K562 (cell line): ENCODE measurements around the gene GNG5. TPM values are rescaled to one million over a fixed set of nuclear protein-coding genes. Genes with fewer than 3 reads are reported as not detected.

Source experiments
- CBX1 ChIP-seq: sonication (generic); IDR thresholded peaks from 2 replicates; pipeline ENCODE4 v1.6.1; 2016; ENCODE audit warnings: antibody characterized with exemption, low read depth, mild to moderate bottlenecking
- CHD1 ChIP-seq: fragments of 200-600 bp; sonication (generic); IDR thresholded peaks from one replicate; pipeline ENCODE4 v1.6.1; 2012; ENCODE audit warnings: mild to moderate bottlenecking, moderate library complexity, low read length, inconsistent platforms
- LARP7 ChIP-seq: fragments of 450-650 bp; IDR thresholded peaks from 2 replicates; pipeline ENCODE4 v1.6.1; 2016
- MTF1 ChIP-seq: fragments of 250-450 bp; sonication (Bioruptor Pico); IDR thresholded peaks from 2 replicates; pipeline ENCODE4 v1.9.0; 2021; ENCODE audit warnings: moderate library complexity, mild to moderate bottlenecking, inconsistent platforms, borderline replicate concordance
- POLR2A ChIP-seq: fragments of 450-650 bp; conservative IDR thresholded peaks from 2 replicates; pipeline ENCODE4 v1.6.1; 2016
- SETDB1 ChIP-seq: IDR thresholded peaks from one replicate; pipeline ENCODE4 v1.6.1; 2012; ENCODE audit warnings: low read length, control low read depth, inconsistent platforms
- ZFP36 ChIP-seq: fragments of 150-350 bp; IDR thresholded peaks from 2 replicates; pipeline ENCODE4 v1.6.1; 2018; ENCODE audit warnings: low read length, low read depth; ENCODE audit not compliant: partially characterized antibody
- ZKSCAN1 ChIP-seq: fragments of 150-350 bp; IDR thresholded peaks from 2 replicates; pipeline ENCODE4 v1.6.1; 2016; ENCODE audit warnings: low read depth, low read length
- ZNF232 ChIP-seq: sonication (generic); formaldehyde crosslinking; IDR thresholded peaks from 2 replicates; pipeline ENCODE4 v1.8.0; 2022; ENCODE audit warnings: mild to moderate bottlenecking, missing genetic modification reagents
- ZNF24 ChIP-seq: fragments of 450-650 bp; IDR thresholded peaks from 2 replicates; pipeline ENCODE4 v1.6.1; 2016
- polyA plus RNA-seq, 8 experiments: library from polyadenylated mRNA; depleted of rRNA in 4 of 8; stranded (reverse) in 5 of 8; unstranded in 3 of 8; fragments of >200 nt; fragmentation: Nextera tagmentation in 2 of 8; fragmentation: Illumina TruSeq in 1 of 8; extraction: Ambion mirVana in 2 of 8; extraction: Trizol in 1 of 8; gene quantifications; 2 replicates each; pipeline versions ENCODE4 v1.2.1 to v1.2.3, GENCODE V29; 2011 to 2014; ENCODE audit warnings: inconsistent platforms in 1 of 8, missing spikeins in 1 of 8
- total RNA-seq, 7 experiments: library from RNA; depleted of rRNA in 6 of 7; stranded (reverse); fragments of >200 nt in 6 of 7; fragmentation: Illumina TruSeq in 2 of 7; extraction: Trizol in 2 of 7; gene quantifications; 2 replicates each; pipeline versions ENCODE4 v1.2.1 to v1.2.3, GENCODE V29; 2011 to 2021; ENCODE audit warnings: low replicate concordance in 1 of 7
- TF ChIP-seq, protein P1 (sequence below): sonication (generic); formaldehyde crosslinking; IDR thresholded peaks from 2 replicates; pipeline ENCODE4 v1.4.0; 2020; ENCODE audit warnings: mild to moderate bottlenecking, missing genetic modification reagents
- TF ChIP-seq, protein P2 (sequence below), 2 experiments: fragments of 450-650 bp in 1 of 2; sonication (generic) in 1 of 2; formaldehyde crosslinking in 1 of 2; IDR thresholded peaks; 2 replicates each; pipeline versions ENCODE4 v1.7.1 to v1.9.0; 2016 to 2022; ENCODE audit warnings: inconsistent platforms in 1 of 2, mild to moderate bottlenecking in 1 of 2, missing genetic modification reagents in 1 of 2
- TF ChIP-seq, protein P3 (sequence below): fragments of 250-450 bp; sonication (Bioruptor Pico); IDR thresholded peaks from 2 replicates; pipeline ENCODE4 v1.5.1; 2021; ENCODE audit warnings: mild to moderate bottlenecking
- TF ChIP-seq, protein P4 (sequence below): fragments of 450-650 bp; IDR thresholded peaks from 2 replicates; pipeline ENCODE4 v1.6.1; 2016; ENCODE audit warnings: missing biosample characterization, missing genetic modification characterization

Gene GNG5
- total and polyA plus RNA-seq, 9 of the 15 experiments (the other 6 are each of a cell fraction or from before 2014, with no cell fraction given) = 61.9 to 243 (median 150) TPM

DNA sequence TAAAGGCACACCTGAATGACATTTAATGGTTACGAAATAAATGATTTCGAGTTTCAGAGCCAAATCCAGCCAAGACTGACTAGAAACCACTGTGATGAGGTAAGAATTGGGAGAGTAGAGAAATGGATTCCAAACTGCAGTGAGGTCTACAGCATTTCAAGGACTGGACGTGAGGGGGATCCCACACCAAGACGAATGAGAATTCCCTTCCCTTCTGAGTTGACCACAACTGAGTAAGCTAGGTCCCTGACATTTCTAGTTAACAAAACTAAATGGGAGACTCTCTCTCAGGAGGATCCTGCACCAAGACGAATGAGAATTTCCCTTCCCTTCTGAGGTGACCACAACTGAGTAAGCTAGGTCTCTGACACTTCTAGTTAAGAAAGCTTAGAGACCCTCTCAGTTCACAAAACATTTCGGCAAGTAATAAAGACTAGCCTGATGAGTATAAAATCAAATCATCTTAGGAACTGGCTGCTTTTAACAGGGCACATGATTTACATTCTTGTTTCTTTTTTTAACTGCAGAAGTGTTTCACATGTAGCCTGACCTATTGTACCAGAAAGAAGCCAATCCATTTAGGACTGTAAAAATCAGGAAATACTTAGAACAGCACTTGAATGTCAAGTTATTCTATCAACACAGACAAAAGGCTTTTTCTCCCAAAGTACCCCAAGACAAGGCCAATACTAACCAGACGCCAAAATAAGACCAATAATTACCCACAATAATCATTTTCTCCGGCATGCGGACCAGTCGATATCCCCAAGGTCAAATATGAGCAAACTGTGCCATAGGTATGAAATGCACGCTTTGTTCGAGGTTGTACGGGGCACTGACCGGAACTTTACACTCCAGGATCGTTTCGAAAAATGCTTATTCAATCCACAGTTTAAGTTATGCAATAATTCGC lies 1.5 kb downstream of the GNG5 start (continued):
- TF ChIP-seq CHD1 (peak; percentile 22), ZFP36 (no peak), ZNF232 (CRISPR knock-in tag) (no peak), POLR2A (no peak), MTF1 (no peak), ZNF24 (no peak), CBX1 (no peak), ZKSCAN1 (no peak), LARP7 (no peak), SETDB1 (no peak)
- TF ChIP-seq, protein P1, sequence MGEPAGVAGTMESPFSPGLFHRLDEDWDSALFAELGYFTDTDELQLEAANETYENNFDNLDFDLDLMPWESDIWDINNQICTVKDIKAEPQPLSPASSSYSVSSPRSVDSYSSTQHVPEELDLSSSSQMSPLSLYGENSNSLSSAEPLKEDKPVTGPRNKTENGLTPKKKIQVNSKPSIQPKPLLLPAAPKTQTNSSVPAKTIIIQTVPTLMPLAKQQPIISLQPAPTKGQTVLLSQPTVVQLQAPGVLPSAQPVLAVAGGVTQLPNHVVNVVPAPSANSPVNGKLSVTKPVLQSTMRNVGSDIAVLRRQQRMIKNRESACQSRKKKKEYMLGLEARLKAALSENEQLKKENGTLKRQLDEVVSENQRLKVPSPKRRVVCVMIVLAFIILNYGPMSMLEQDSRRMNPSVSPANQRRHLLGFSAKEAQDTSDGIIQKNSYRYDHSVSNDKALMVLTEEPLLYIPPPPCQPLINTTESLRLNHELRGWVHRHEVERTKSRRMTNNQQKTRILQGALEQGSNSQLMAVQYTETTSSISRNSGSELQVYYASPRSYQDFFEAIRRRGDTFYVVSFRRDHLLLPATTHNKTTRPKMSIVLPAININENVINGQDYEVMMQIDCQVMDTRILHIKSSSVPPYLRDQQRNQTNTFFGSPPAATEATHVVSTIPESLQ (CRISPR knock-in tag) = no peak
- TF ChIP-seq, protein P2, sequence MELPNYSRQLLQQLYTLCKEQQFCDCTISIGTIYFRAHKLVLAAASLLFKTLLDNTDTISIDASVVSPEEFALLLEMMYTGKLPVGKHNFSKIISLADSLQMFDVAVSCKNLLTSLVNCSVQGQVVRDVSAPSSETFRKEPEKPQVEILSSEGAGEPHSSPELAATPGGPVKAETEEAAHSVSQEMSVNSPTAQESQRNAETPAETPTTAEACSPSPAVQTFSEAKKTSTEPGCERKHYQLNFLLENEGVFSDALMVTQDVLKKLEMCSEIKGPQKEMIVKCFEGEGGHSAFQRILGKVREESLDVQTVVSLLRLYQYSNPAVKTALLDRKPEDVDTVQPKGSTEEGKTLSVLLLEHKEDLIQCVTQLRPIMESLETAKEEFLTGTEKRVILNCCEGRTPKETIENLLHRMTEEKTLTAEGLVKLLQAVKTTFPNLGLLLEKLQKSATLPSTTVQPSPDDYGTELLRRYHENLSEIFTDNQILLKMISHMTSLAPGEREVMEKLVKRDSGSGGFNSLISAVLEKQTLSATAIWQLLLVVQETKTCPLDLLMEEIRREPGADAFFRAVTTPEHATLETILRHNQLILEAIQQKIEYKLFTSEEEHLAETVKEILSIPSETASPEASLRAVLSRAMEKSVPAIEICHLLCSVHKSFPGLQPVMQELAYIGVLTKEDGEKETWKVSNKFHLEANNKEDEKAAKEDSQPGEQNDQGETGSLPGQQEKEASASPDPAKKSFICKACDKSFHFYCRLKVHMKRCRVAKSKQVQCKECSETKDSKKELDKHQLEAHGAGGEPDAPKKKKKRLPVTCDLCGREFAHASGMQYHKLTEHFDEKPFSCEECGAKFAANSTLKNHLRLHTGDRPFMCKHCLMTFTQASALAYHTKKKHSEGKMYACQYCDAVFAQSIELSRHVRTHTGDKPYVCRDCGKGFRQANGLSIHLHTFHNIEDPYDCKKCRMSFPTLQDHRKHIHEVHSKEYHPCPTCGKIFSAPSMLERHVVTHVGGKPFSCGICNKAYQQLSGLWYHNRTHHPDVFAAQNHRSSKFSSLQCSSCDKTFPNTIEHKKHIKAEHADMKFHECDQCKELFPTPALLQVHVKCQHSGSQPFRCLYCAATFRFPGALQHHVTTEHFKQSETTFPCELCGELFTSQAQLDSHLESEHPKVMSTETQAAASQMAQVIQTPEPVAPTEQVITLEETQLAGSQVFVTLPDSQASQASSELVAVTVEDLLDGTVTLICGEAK (IDR thresholded peaks at IDR 0.05) = 0 out of 2 replicates have a peak, but pooled peaks have one; percentile 37
- TF ChIP-seq, protein P2 (CRISPR knock-in tag; IDR thresholded peaks at IDR 0.05) = no peak
- TF ChIP-seq, protein P3, sequence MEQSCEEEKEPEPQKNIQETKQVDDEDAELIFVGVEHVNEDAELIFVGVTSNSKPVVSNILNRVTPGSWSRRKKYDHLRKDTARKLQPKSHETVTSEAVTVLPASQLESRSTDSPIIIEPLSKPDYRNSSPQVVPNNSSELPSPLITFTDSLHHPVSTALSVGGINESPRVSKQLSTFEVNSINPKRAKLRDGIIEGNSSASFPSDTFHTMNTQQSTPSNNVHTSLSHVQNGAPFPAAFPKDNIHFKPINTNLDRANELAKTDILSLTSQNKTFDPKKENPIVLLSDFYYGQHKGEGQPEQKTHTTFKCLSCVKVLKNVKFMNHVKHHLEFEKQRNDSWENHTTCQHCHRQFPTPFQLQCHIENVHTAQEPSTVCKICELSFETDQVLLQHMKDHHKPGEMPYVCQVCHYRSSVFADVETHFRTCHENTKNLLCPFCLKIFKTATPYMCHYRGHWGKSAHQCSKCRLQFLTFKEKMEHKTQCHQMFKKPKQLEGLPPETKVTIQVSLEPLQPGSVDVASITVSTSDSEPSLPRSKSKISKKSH (CRISPR knock-in tag) = no peak
- TF ChIP-seq, protein P4, sequence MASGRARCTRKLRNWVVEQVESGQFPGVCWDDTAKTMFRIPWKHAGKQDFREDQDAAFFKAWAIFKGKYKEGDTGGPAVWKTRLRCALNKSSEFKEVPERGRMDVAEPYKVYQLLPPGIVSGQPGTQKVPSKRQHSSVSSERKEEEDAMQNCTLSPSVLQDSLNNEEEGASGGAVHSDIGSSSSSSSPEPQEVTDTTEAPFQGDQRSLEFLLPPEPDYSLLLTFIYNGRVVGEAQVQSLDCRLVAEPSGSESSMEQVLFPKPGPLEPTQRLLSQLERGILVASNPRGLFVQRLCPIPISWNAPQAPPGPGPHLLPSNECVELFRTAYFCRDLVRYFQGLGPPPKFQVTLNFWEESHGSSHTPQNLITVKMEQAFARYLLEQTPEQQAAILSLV = 0 out of 2 replicates have a peak, but pooled peaks have one; percentile 29
